Measurements from ENCODE around the gene CC2D2B.

Gene CC2D2B

GRCh38 chr10:96053985-96054384 is 146.2 kb downstream of the CC2D2B start:
- TF ChIP-seq CTCF (IDR thresholded peaks at IDR 0.05), result no peak
- Mint-ChIP-seq H3K27me3 (ENCODE audit: low read depth, poor library complexity) (no peaks in the 10 kb centered on the region), H3K4me3 (no peak overlapping the region), H3K36me3 (ENCODE audit: low read depth) (peaks cover 72% of the 10 kb centered on the region), H3K9me3 (no peaks in the 10 kb centered on the region), H3K4me1 (no peaks in the 10 kb centered on the region), H3K27ac (no peak overlapping the region)
- no peak for DNase-seq

- Mint-ChIP-seq H3K36me3 (ENCODE audit: low read depth) (peaks cover 74% of the 10 kb centered on the region), H3K4me3 (no peak overlapping the region), H3K27me3 (ENCODE audit: low read depth, poor library complexity) (no peaks in the 10 kb centered on the region), H3K9me3 (no peaks in the 10 kb centered on the region), H3K27ac (no peak overlapping the region), H3K4me1 (no peaks in the 10 kb centered on the region)
- TF ChIP-seq CTCF (IDR thresholded peaks at IDR 0.05), result no peak
- no peak for DNase-seq
These were observed 149.0 kb downstream of the CC2D2B start for GRCh38 chr10:96056787-96057186.

- Mint-ChIP-seq H3K27me3 (ENCODE audit: low read depth, poor library complexity) (no peaks in the 10 kb centered on the region), H3K27ac (no peak overlapping the region), H3K36me3 (ENCODE audit: low read depth) (peaks cover 64% of the 10 kb centered on the region), H3K4me3 (no peak overlapping the region), H3K4me1 (no peaks in the 10 kb centered on the region), H3K9me3 (no peaks in the 10 kb centered on the region)
- TF ChIP-seq CTCF (IDR thresholded peaks at IDR 0.05), result no peak
- DNase-seq, result no peak
These were observed 153.5 kb downstream of the CC2D2B start for GRCh38 chr10:96061232-96061631.

GRCh38 chr10:96072674-96073073 is 164.9 kb downstream of the CC2D2B start:
- H3K9me3 Mint-ChIP-seq, result no peaks in the 10 kb centered on the region
- H3K4me3 Mint-ChIP-seq, result no peak overlapping the region
- no peak overlapping the region for H3K27ac Mint-ChIP-seq
- no peak for TF ChIP-seq CTCF (IDR thresholded peaks at IDR 0.05)
- H3K27me3 Mint-ChIP-seq (ENCODE audit: low read depth, poor library complexity), result peaks cover under 1% of the 10 kb centered on the region
- H3K36me3 Mint-ChIP-seq (ENCODE audit: low read depth), result no peaks in the 10 kb centered on the region
- no peak for DNase-seq
- H3K4me1 Mint-ChIP-seq, result peaks cover 20% of the 10 kb centered on the region

- H3K36me3 Mint-ChIP-seq (ENCODE audit: low read depth), result no peaks in the 10 kb centered on the region
- no peak overlapping the region for H3K27ac Mint-ChIP-seq
- no peak for TF ChIP-seq CTCF (IDR thresholded peaks at IDR 0.05)
These were observed 165.9 kb downstream of the CC2D2B start for GRCh38 chr10:96073722-96074121.

GRCh38 chr10:96074776-96075175 is 167.0 kb downstream of the CC2D2B start:
- no peak for DNase-seq
- Mint-ChIP-seq H3K36me3 (ENCODE audit: low read depth) (no peaks in the 10 kb centered on the region), H3K4me1 (peaks cover 23% of the 10 kb centered on the region), H3K9me3 (no peaks in the 10 kb centered on the region), H3K27me3 (ENCODE audit: low read depth, poor library complexity) (peaks cover 3% of the 10 kb centered on the region), H3K4me3 (no peak overlapping the region), H3K27ac (no peak overlapping the region)
- no peak for TF ChIP-seq CTCF (IDR thresholded peaks at IDR 0.05)

More at GRCh38 chr10:96073722-96074121, 165.9 kb downstream of the CC2D2B start:
- H3K27me3 Mint-ChIP-seq (ENCODE audit: low read depth, poor library complexity), result peaks cover 3% of the 10 kb centered on the region
- no peak for DNase-seq
- peaks cover 23% of the 10 kb centered on the region for H3K4me1 Mint-ChIP-seq
- no peak overlapping the region for H3K4me3 Mint-ChIP-seq
- H3K9me3 Mint-ChIP-seq, result no peaks in the 10 kb centered on the region
